ENCODE measurements around the gene SFMBT2. TPM values are rescaled to one million over a fixed set of nuclear protein-coding genes. Genes with fewer than 3 reads are reported as not detected.

Gene SFMBT2
- polyA plus RNA-seq, 1 donor from 2014 or later: 1.6 TPM

DNA sequence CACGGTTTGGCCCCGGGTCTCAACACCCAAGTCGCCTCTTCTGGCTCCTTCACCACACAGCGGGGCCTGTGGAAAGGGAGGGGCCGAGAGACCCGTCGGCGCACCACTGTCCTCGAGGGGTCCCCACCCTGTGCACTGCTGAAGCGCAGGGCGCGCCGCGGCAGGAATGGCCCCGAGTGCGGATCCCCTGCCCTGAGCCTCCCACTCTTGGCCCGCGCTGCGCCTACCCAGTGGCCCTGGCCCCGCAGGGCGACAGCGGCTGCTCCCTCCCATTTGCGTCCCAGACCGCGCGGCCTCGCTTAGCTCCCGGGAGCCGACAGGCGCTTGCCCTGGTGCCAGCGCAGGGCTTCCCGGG, 2.1 kb upstream of the SFMBT2 start:
- peaks cover 1 to 20% (median 14%) of the 10 kb centered on the region in 3 donors for H3K4me1 Mint-ChIP-seq
- peaks cover 2% of the 10 kb centered on the region for H3K36me3 Mint-ChIP-seq
- no peak overlapping the region for H3K27ac Mint-ChIP-seq
- H3K9me3 Mint-ChIP-seq: no peaks in the 10 kb centered on the region
- H3K4me3 Mint-ChIP-seq: peak overlapping the region in 3 of 4 donors; percentile 79 to 97 (median 90)
- peaks cover 12% of the 10 kb centered on the region for H3K27me3 Mint-ChIP-seq

DNA sequence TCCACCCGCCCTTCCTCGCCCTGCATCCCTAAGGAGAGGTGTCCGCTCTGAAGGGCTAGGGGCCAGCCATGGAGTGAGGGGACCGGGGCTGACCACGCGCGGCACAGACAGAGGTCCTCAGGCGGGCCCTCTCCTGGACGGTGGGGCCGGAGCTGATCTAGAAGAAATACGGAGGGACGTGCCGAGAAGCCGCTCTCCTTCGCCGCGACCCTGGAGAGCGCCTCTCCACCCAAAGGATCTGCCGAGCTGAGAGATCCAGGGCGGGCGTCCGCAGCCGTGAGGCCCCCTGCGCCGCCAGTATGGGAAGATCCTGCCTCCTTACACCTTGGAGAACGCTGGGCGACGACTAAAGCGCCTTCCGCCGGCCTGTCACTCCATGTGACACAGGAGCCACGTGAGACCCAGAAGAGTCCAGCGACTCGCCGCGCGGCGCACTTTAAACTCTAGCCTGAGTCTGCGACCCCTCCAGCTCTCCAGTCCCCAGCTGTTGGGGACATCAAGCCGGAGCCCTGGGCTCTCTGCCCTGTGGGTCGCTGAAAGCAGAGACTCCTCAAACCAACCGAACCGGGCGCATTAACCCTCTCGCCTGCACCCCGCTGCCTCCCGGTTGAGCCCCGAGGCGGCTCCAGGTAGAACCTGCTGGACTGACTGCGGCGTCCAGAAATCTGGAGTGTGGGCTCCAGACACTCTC, 1.5 kb upstream of the SFMBT2 start:
- Mint-ChIP-seq H3K9me3 (no peaks in the 10 kb centered on the region), H3K4me1 (peaks cover 1 to 20% (median 14%) of the 10 kb centered on the region in 3 donors), H3K27ac (peak overlapping the region in 2 of 3 donors; percentile 73 to 78), H3K27me3 (peaks cover 12% of the 10 kb centered on the region), H3K36me3 (peaks cover 2% of the 10 kb centered on the region), H3K4me3 (peak overlapping the region; percentile 79 to 97 (median 92))

- H3K4me3 Mint-ChIP-seq: peak overlapping the region; percentile 79 to 97 (median 96)
- no peaks in the 10 kb centered on the region for H3K9me3 Mint-ChIP-seq
- H3K4me1 Mint-ChIP-seq: peaks cover 1 to 20% (median 14%) of the 10 kb centered on the region in 3 donors
- peaks cover 12% of the 10 kb centered on the region for H3K27me3 Mint-ChIP-seq
- peak overlapping the region; percentile 39 to 91 (median 78) for H3K27ac Mint-ChIP-seq
- peaks cover 2% of the 10 kb centered on the region for H3K36me3 Mint-ChIP-seq
Measured at GRCh38 chr10:7411671-7412128, 866 bp upstream of the SFMBT2 start.

GRCh38 chr10:7410301-7410861, 453 bp downstream of the SFMBT2 start:
- peak overlapping the region; percentile 92 to 97 (median 96) for H3K4me3 Mint-ChIP-seq
- H3K27ac Mint-ChIP-seq: peak overlapping the region; percentile 46 to 91 (median 73)
- H3K4me1 Mint-ChIP-seq: peaks cover 1 to 26% (median 14%) of the 10 kb centered on the region in 3 donors
- peaks cover 12% of the 10 kb centered on the region for H3K27me3 Mint-ChIP-seq
- no peaks in the 10 kb centered on the region for H3K9me3 Mint-ChIP-seq
- H3K36me3 Mint-ChIP-seq: peaks cover 2% of the 10 kb centered on the region

- peak overlapping the region; percentile 92 to 97 (median 96) for H3K4me3 Mint-ChIP-seq
- H3K36me3 Mint-ChIP-seq: peaks cover 2% of the 10 kb centered on the region
- H3K27me3 Mint-ChIP-seq: peaks cover 12% of the 10 kb centered on the region
- H3K4me1 Mint-ChIP-seq: peaks cover 1 to 28% (median 14%) of the 10 kb centered on the region in 3 donors
- H3K9me3 Mint-ChIP-seq: no peaks in the 10 kb centered on the region
- H3K27ac Mint-ChIP-seq: peak overlapping the region; percentile 46 to 91 (median 73)
Measured at GRCh38 chr10:7409732-7410168, 1.1 kb downstream of the SFMBT2 start.

DNA sequence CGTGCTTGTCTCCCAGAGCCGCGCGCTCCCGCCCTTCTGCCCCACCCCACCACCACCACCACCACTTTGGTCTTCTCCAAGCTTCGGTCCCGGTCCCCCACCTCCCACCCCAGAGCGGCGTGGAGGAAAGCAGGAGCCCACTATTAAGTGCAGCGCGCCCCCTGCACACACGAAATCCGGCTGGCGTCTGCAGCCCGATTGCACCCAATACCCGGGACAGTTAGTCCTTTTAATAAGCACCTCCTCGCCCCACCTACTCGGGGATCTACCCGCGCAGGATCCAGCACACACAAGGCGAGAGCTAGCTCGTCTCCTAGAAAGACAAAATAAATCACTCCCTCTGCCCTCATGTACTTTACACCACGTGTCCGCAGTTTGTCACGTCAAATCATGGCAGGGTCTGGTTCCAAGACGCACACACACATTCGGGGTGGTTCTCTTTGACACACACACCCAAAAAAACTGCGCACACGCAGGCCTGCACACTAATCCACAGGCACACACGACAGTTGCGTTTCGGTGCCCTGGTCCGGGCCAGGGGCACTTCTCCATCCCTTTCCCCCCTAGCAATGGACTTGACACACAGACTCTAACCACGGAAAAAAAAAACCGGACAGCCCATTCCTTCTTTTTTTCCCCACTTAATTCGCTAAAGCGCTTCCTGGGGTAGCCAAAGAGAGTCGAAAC, 1.6 kb downstream of the SFMBT2 start:
- H3K27ac Mint-ChIP-seq: peak overlapping the region; percentile 28 to 73 (median 46)
- peaks cover 2% of the 10 kb centered on the region for H3K36me3 Mint-ChIP-seq
- H3K27me3 Mint-ChIP-seq: peaks cover 12% of the 10 kb centered on the region
- H3K9me3 Mint-ChIP-seq: no peaks in the 10 kb centered on the region
- peaks cover 3 to 31% (median 14%) of the 10 kb centered on the region in 3 donors for H3K4me1 Mint-ChIP-seq
- peak overlapping the region; percentile 92 to 97 (median 96) for H3K4me3 Mint-ChIP-seq

DNA sequence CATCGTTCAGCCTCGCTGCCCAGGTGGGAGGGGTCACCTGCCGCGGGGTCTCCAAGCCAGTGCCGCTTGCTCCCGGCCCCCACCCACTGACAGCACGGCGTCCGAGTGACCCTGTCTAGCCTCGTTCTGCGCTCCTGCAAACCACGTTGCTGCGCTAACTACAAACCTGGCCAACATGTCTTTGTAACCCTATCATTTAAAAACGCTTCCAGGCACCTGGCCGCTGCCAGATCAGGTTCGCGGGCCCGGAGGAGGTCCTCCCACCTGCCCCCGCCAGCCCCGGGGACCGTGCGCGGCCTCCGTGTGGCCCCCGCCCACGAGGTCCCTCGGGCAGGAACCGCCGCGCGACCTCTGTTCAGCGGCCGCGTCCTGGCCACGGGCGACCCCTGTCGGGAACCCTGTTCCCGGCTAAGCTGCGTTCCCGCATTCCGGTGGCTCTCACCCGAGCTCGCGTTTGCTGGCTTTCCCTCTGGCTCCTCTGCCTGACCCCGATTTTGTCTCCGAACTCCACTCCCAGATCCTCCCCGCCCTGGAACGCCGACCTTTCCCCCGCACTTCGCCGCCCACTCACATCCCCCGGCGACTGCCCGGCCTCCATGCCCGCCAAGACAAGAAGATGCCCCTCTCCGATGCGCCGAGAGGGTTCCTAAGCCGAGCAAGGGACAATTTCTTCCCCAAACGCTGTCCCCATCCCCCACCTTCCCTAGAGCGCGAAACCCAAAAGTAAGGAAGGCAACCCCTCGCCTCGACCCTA, 2.4 kb downstream of the SFMBT2 start:
- Mint-ChIP-seq H3K4me3 (peak overlapping the region; percentile 92 to 97 (median 96)), H3K27ac (peak overlapping the region in 2 of 3 donors; percentile 71 to 73), H3K4me1 (peaks cover 3 to 29% (median 14%) of the 10 kb centered on the region in 3 donors), H3K9me3 (no peaks in the 10 kb centered on the region), H3K36me3 (peaks cover 2% of the 10 kb centered on the region), H3K27me3 (peaks cover 12% of the 10 kb centered on the region)

- Mint-ChIP-seq H3K4me3 (peak overlapping the region; percentile 90 to 97 (median 94)), H3K4me1 (peaks cover 5 to 27% (median 14%) of the 10 kb centered on the region in 3 donors), H3K9me3 (no peaks in the 10 kb centered on the region), H3K27ac (peak overlapping the region in 2 of 3 donors; percentile 35 to 71), H3K36me3 (peaks cover 2% of the 10 kb centered on the region), H3K27me3 (peaks cover 10% of the 10 kb centered on the region)
Measured at GRCh38 chr10:7407368-7408290, 3.2 kb downstream of the SFMBT2 start.

GRCh38 chr10:7406712-7407333, 4.0 kb downstream of the SFMBT2 start:
- Mint-ChIP-seq H3K9me3 (no peaks in the 10 kb centered on the region), H3K27me3 (peaks cover 2% of the 10 kb centered on the region), H3K4me3 (peak overlapping the region; percentile 26 to 97 (median 67)), H3K4me1 (peaks cover 7 to 27% (median 12%) of the 10 kb centered on the region in 3 donors), H3K36me3 (peaks cover 2% of the 10 kb centered on the region), H3K27ac (peak overlapping the region in 1 of 3 donors; percentile 53)

DNA sequence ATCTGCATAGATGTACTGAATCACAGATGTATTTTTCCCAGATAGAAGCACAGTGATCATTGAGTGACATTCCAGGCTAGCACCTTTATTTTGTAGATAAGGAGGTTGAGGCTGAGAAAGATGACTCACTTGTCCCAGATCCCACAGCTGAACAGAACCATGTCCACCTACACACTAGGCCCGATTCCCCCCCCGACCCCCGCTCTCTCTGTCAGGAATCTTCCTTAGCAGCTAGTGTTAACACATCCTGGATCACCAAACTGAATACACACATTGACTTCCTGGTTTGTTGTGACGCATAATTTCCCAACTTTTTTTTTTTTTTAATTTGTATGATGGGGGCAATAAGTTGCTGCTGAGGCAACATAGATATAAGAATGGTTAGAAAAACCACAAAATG, 5.2 kb downstream of the SFMBT2 start:
- Mint-ChIP-seq H3K4me3 (peak overlapping the region in 1 of 4 donors; percentile 97), H3K27me3 (no peaks in the 10 kb centered on the region), H3K9me3 (no peaks in the 10 kb centered on the region), H3K27ac (no peak overlapping the region), H3K36me3 (no peaks in the 10 kb centered on the region), H3K4me1 (peaks cover 8 to 27% (median 12%) of the 10 kb centered on the region in 3 donors)

GRCh38 chr10:7403620-7404019, 7.2 kb downstream of the SFMBT2 start:
- H3K36me3 Mint-ChIP-seq: no peaks in the 10 kb centered on the region
- no peak overlapping the region for H3K4me3 Mint-ChIP-seq
- H3K27ac Mint-ChIP-seq: no peak overlapping the region
- no peaks in the 10 kb centered on the region for H3K9me3 Mint-ChIP-seq
- peaks cover 2 to 15% (median 9%) of the 10 kb centered on the region in 3 donors for H3K4me1 Mint-ChIP-seq
- no peaks in the 10 kb centered on the region for H3K27me3 Mint-ChIP-seq

- Mint-ChIP-seq H3K27ac (no peak overlapping the region), H3K4me3 (no peak overlapping the region), H3K36me3 (no peaks in the 10 kb centered on the region), H3K27me3 (no peaks in the 10 kb centered on the region), H3K9me3 (no peaks in the 10 kb centered on the region), H3K4me1 (peaks cover 2 to 15% (median 9%) of the 10 kb centered on the region in 3 donors)
Measured at GRCh38 chr10:7401782-7402181, 9.1 kb downstream of the SFMBT2 start.

DNA sequence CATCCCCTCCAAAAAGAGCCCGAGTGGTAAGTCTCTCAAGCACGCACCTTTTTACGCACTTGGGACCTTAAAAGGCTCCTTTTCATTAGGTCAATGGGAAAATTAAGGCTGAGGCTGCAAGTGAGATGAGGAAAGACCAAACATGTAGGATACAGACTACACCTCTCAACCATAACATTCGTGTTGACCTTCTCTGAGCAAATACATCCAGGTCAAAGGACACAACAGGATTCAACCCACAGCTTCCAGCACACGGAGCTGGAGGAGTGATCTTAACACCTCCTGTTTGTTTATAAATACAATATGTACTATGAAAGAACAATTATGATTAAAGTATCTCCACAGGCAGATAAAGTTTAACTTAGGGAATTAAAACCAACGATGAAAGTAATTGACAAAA, 9.7 kb downstream of the SFMBT2 start:
- Mint-ChIP-seq H3K36me3 (peaks cover 4% of the 10 kb centered on the region), H3K27ac (no peak overlapping the region), H3K4me1 (peaks cover 2 to 11% (median 9%) of the 10 kb centered on the region in 3 donors), H3K4me3 (no peak overlapping the region), H3K9me3 (no peaks in the 10 kb centered on the region), H3K27me3 (no peaks in the 10 kb centered on the region)

Data from IgD-negative memory B cell (primary cell).